Measurements from ENCODE around the gene AP1S1. TPM values are rescaled to one million over a fixed set of nuclear protein-coding genes. Genes with fewer than 3 reads are reported as not detected.

AP1S1 gene
- total and polyA plus RNA-seq, 2 of the 13 experiments (the other 11 are each of a cell fraction or from before 2014, with no cell fraction given): 57.5 to 68.1 TPM

DNA sequence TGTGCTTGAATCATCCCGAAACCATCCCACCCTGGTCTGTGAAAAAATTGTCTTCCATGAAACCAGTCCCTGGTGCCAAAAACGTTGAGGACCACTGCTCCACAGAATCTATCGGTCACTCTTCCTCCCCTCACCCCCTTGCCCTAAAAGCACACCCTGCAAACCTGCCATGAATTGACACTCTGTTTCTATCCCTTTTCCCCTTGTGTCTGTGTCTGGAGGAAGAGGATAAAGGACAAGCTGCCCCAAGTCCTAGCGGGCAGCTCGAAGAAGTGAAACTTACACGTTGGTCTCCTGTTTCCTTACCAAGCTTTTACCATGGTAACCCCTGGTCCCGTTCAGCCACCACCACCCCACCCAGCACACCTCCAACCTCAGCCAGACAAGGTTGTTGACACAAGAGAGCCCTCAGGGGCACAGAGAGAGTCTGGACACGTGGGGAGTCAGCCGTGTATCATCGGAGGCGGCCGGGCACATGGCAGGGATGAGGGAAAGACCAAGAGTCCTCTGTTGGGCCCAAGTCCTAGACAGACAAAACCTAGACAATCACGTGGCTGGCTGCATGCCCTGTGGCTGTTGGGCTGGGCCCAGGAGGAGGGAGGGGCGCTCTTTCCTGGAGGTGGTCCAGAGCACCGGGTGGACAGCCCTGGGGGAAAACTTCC lies 28.2 kb upstream of the AP1S1 start (continued):
- TF ChIP-seq, protein P1, sequence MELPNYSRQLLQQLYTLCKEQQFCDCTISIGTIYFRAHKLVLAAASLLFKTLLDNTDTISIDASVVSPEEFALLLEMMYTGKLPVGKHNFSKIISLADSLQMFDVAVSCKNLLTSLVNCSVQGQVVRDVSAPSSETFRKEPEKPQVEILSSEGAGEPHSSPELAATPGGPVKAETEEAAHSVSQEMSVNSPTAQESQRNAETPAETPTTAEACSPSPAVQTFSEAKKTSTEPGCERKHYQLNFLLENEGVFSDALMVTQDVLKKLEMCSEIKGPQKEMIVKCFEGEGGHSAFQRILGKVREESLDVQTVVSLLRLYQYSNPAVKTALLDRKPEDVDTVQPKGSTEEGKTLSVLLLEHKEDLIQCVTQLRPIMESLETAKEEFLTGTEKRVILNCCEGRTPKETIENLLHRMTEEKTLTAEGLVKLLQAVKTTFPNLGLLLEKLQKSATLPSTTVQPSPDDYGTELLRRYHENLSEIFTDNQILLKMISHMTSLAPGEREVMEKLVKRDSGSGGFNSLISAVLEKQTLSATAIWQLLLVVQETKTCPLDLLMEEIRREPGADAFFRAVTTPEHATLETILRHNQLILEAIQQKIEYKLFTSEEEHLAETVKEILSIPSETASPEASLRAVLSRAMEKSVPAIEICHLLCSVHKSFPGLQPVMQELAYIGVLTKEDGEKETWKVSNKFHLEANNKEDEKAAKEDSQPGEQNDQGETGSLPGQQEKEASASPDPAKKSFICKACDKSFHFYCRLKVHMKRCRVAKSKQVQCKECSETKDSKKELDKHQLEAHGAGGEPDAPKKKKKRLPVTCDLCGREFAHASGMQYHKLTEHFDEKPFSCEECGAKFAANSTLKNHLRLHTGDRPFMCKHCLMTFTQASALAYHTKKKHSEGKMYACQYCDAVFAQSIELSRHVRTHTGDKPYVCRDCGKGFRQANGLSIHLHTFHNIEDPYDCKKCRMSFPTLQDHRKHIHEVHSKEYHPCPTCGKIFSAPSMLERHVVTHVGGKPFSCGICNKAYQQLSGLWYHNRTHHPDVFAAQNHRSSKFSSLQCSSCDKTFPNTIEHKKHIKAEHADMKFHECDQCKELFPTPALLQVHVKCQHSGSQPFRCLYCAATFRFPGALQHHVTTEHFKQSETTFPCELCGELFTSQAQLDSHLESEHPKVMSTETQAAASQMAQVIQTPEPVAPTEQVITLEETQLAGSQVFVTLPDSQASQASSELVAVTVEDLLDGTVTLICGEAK (IDR thresholded peaks at IDR 0.05): no peak
- TF ChIP-seq, protein P1 (CRISPR knock-in tag; IDR thresholded peaks at IDR 0.05): no peak
- no peak for TF ChIP-seq PLRG1 (conservative IDR thresholded peaks at IDR 0.05)
- TF ChIP-seq, protein P2, sequence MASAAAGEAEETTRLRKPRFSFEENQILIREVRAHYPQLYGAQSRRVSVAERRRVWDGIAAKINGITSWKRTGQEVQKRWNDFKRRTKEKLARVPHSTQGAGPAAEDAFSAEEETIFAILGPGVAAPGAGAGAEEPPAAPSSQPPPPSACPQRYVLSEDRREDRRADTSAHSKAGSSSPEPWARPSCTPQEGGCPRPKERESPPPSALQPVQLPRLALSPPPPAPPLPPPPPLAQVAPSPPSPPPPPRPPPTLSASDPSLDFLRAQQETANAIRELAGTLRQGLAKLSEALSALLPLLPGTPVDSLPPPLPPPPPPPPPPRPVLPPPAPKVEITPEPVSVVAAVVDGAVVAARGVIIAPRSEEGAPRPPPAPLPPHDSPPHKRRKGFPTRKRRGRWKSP (CRISPR knock-in tag; IDR thresholded peaks at IDR 0.05): 0 out of 2 replicates have a peak, but pooled peaks have one; percentile 21
- TF ChIP-seq HES4 (CRISPR knock-in tag; IDR thresholded peaks at IDR 0.05; ENCODE audit: borderline replicate concordance): peak; percentile 43; the same call in 1 of the 2 replicates
- peak; percentile 75 for TF ChIP-seq SP5 (CRISPR knock-in tag; IDR thresholded peaks at IDR 0.05; ENCODE audit: borderline replicate concordance, low read depth)
- TF ChIP-seq ZNF605 (CRISPR knock-in tag; IDR thresholded peaks at IDR 0.05): peak; percentile 9; the same call in 1 of the 2 replicates
- no peak; the same call in 1 of the 2 replicates for TF ChIP-seq NFKB2 (CRISPR knock-in tag; IDR thresholded peaks at IDR 0.05; ENCODE audit: borderline replicate concordance)
- TF ChIP-seq, protein P3, sequence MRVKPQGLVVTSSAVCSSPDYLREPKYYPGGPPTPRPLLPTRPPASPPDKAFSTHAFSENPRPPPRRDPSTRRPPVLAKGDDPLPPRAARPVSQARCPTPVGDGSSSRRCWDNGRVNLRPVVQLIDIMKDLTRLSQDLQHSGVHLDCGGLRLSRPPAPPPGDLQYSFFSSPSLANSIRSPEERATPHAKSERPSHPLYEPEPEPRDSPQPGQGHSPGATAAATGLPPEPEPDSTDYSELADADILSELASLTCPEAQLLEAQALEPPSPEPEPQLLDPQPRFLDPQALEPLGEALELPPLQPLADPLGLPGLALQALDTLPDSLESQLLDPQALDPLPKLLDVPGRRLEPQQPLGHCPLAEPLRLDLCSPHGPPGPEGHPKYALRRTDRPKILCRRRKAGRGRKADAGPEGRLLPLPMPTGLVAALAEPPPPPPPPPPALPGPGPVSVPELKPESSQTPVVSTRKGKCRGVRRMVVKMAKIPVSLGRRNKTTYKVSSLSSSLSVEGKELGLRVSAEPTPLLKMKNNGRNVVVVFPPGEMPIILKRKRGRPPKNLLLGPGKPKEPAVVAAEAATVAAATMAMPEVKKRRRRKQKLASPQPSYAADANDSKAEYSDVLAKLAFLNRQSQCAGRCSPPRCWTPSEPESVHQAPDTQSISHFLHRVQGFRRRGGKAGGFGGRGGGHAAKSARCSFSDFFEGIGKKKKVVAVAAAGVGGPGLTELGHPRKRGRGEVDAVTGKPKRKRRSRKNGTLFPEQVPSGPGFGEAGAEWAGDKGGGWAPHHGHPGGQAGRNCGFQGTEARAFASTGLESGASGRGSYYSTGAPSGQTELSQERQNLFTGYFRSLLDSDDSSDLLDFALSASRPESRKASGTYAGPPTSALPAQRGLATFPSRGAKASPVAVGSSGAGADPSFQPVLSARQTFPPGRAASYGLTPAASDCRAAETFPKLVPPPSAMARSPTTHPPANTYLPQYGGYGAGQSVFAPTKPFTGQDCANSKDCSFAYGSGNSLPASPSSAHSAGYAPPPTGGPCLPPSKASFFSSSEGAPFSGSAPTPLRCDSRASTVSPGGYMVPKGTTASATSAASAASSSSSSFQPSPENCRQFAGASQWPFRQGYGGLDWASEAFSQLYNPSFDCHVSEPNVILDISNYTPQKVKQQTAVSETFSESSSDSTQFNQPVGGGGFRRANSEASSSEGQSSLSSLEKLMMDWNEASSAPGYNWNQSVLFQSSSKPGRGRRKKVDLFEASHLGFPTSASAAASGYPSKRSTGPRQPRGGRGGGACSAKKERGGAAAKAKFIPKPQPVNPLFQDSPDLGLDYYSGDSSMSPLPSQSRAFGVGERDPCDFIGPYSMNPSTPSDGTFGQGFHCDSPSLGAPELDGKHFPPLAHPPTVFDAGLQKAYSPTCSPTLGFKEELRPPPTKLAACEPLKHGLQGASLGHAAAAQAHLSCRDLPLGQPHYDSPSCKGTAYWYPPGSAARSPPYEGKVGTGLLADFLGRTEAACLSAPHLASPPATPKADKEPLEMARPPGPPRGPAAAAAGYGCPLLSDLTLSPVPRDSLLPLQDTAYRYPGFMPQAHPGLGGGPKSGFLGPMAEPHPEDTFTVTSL (CRISPR knock-in tag; IDR thresholded peaks at IDR 0.05; ENCODE audit: borderline replicate concordance): peak; percentile 52; the same call in 1 of the 2 replicates
- TF ChIP-seq MTA1 (CRISPR knock-in tag; IDR thresholded peaks at IDR 0.05; ENCODE audit: borderline replicate concordance): no peak; the same call in 1 of the 2 replicates
- TF ChIP-seq U2AF2 (IDR thresholded peaks at IDR 0.05; ENCODE audit: low read depth, low read length): no peak

Measured in HepG2 (cell line).